HG03520 (cell line): ENCODE results near the gene PHACTR4.
"Not testable (repeated sequence)": the region's sequence is repeated elsewhere in the genome, so short reads cannot be mapped to it uniquely, and the experiment has no call there.

ENCODE experiments used
- ATAC-seq: cut with Tn5 transposase; IDR thresholded peaks from one replicate; pipeline ENCODE4 v1.9.1; 2021; ENCODE audit warnings: mild to moderate bottlenecking, moderate library complexity; ENCODE audit not compliant: unreplicated experiment

PHACTR4 gene

DNA sequence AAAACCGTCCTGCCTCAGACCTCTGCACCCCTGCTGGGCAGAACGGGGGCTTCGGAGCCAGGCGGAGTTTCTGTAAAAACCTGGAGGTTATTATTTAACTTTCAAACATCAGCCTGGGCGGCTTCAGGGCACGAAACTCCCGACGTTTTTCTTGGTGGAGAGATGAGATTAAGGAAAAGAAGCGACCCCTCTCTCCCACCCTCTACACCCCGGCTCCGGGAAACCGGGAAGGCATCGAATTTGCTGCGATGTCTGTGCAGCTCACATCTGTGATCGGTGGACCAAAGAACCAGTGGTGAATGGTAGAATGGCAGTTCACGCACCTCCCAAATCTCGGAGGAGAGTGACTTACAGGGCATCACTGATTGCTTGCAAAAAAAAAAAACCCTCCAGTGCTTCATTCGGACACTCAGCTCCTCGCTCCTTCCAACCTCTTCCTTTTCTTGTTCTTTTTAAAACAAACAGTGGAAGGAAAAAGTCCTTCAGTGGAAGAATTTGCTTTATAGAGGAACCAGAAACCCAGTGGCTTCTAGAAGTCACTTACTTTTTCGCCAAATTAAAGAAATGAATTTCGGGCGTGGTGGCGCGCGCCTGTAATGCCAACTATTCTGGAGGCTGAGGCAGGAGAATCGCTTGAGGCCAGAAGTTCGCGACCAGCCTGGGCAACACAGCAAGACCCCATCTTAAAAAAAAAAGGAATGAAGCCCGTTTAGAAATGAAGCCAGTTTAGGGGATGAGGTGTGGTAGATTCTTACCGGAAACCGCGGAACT, 884 bp downstream of the PHACTR4 start:
- ATAC-seq = no peak

DNA sequence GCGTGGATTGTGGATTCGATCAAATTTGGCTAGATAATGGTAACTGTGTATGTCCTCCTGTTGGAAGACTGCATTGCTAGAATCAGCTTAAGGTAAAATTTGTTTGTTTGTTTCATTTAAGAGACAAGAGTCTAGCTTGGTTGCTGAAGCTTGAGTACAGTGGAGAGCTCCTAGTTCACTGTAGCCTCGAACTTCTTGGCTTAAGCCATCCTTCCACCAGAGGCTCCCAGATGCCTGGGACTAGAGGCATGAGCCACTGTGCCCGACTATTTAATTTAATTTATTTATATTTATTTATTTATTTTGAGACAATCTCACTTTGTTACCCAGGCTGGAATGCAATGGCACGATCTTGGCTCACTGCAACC, 1.5 kb downstream of the PHACTR4 start:
- ATAC-seq = no peak

DNA sequence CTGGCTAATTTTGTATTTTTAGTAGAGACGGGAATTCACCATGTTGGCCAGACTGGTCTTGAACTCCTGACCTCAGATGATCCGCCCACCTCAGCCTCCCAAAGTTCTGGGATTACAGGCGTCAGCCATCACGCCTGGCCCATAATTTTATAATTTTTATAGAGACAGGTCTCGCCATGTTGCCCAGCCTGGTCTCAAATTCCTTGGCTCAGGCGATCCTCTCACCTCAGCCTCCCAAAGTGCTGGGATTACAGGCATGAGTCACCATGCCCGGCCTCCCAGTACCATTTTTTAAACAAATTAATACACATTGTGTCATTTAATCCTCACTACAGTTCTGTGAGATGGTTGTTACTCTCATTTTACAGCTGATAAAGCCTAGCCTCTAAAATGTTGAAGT, 3.9 kb downstream of the PHACTR4 start:
- not testable (repeated sequence) for ATAC-seq

DNA sequence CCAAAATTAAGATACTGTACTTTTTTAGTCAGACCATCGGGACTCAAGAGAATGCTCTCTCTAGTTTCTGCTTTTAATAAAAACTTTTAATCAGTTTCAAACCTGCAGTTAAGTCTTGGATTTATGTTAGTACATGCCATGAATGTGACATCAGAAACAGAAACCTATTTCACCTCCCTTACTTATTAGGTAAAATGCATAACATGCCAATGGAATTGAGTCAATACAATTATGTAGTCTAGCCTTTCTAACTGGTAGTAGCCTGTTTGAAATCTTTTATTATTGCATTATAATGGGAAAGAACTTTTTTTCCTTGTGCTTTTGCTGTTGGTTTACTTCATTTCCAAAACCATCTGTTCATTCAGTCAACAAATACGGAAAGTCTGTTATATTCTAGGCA, 4.8 kb downstream of the PHACTR4 start:
- ATAC-seq = no peak

DNA sequence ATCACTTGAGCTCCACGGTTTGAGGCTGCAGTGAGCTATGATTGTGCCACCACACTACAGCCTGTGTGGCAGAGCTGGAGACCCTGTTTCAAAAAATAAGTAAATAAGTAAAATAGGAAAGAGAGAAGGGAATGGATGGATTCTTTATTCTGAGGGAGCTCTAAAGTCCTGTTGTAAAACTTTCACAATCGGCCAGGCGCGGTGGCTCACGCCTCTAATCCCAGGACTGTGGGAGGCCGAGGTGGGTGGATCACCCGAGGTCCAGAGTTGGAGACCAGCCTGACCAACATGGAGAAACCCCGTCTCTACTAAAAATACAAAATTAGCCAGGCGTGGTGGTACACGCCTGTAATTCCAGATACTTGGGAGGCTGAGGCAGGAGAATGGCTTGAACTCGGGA, 6.1 kb downstream of the PHACTR4 start:
- ATAC-seq = not testable (repeated sequence)

DNA sequence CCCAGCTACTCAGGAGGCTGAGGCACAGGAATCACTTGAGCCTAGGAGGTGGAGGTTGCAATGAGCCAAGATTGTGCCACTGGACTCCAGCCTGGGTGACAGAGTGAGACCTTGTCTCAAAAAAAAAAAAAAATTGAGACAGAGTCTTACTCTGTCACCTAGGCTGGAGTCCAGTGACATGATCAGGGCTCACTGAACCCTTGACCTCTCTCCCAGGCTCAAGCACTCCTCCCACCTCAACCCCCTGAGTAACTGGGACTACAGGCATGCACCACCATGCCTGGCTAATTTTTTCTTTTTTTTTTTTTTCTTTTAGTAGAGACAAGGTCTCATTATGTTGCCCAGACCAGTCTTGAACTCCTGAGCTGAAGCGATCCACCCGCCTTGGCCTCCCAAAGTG, 6.7 kb downstream of the PHACTR4 start:
- not testable (repeated sequence) for ATAC-seq

DNA sequence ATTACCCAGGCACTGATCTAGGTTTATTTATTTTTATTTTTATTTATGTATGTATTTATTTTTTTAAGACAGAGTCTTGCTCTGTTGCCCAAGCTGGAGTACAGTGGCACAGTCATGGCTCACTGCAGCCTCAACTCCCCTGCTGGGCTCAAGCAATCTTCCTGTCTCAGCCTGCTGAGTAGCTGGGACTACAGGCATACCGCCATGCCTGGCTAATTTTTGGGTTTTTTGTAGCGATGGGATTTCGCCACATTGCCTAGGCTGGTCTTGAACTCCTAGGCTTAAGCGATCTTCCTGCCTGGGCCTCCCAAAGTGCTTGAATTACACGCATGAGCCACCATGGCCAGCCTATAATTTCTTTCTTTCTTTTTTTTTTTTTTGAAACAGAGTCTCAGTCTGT, 9.4 kb downstream of the PHACTR4 start:
- ATAC-seq = no peak

DNA sequence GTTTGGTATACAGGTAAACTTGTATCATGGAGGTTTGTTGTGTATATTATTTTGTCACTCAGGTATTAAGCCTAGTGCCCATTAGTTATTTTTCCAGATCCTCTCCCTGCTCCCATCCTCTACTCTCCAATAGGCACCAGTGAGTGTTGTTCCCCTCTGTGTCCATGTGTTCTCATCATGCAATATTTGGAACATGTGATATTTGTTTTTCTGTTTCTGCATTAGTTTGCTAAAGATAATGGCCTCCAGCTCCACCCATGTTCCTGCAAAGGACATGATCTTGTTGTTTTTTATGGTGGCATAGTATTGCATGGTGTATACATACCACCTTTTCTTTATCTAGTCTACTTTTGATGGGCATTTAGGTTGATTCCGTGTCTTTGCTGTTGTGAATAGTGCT, 10.9 kb downstream of the PHACTR4 start:
- ATAC-seq = no peak

DNA sequence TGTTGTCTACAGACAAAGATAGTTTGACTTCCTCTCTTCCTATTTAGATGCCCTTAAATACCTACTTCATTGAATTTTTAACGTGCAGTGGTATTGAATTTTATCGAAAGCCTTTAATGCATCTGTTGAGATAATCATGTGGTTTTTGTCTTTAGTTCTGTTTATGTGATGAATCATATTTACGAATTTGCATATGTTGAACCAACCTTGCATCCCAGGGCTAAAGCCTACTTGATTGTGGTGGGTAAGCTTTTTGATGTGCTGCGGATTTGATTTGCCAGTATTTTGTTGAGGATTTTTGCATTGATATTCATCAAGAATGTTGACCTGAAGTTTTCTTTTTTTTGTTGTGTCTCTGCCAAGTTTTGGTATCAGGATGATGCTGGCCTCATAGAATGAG, 14.2 kb downstream of the PHACTR4 start:
- ATAC-seq = not testable (repeated sequence)

DNA sequence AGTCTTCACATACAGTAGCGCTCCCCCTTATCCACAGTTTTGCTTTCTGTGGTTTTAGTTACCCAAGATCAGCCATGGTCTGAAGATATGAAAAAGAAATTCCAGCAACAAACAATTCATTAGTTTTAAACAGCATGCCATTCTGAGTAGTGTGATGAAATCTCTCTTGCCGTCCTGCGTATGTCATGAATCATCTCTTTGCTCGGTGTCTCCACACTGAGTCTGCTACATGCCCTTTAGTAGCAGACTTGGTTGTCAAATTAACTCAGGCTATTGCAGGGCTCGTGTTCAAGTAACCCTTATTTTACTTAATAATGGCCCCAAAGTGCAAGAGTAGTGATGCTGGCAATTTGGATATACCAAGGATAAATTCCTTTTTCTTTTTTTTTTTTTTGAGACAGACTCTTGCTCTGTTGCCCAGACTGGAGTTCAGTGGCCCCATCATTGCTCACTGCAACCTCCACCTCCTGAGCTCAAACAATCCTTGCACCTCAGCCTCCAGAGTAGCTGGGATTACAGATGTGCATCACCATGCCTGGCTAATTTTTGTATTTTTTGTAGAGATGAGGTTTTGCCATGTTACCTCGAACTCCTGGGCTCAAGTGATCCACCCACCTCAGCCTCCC, 22.6 kb downstream of the PHACTR4 start:
- ATAC-seq = no peak

DNA sequence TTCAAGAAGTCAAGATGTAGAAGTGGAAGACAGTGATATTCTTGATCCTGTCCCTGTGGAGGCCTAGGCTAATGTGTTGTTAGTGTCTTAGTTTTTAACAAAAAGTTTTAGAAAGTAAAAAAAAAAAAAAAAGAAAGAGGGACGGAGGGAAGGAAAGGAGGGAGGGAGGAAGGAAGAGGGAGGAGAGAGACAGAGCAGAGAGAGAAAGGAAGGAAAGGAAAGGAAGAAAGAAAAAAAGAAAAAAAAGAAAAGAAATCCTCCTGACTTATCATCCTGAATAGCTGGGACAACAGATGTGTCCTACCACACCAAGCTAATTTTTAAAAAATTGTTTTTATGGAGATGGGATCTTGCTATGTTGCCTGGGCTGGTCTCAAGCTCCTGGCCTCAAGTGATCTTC, 24.6 kb downstream of the PHACTR4 start:
- no peak for ATAC-seq

DNA sequence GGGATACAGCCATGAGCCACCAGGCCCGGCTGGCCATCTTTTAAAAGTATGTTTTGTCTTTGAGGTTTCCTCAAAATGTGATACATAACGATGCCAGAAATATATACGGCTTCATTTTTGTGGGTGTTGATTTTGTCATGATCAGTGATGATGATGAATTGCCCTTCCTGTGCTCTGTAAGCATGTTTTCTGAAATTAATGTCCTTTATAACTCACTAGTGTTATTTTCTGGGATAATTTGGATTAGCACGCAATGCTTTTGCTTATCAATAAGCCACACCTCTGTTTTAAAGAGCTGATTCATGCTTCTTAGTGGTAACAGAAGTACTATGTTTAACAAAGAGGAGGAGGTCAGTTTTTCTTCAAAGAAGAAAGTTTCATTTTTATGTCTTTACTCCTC, 25.6 kb downstream of the PHACTR4 start:
- no peak for ATAC-seq

DNA sequence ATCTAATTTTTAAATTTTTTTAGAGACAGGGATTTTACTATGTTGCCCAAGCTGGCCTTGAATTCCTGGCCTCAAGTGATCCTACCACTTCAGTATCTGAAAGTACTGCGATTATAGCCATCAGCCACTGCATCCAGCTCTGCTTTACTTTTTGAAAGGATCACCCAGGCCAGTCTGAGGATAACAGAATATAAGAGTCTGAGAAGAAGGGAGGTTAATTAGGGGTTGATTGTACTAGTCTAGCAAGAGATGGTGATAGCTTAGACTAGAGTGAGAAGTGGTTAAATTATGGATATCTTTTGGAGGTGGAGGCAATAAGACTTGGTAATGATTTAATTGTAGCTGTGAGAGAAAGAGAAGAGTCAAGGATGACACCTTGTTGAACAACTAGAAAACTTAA, 32.2 kb downstream of the PHACTR4 start:
- ATAC-seq = no peak

DNA sequence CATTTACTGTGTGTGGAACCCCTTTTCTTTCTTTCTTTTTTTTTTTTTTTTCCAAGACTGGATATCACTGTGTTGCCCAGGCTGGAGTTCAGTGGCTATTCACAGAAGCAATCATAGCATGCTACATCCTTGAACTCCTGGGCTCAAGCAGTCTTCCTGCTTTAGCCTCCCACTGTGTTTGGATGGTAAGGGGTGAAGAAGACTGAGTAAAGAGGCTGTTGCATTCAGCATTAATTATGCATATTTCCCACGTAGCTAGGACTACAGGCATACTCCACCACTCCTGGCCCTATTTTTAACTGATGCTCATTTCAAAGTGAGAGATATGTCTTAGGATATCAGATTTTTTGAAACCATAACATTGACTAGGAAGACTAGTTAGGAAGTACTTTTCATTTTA, 39.5 kb downstream of the PHACTR4 start:
- ATAC-seq = no peak

DNA sequence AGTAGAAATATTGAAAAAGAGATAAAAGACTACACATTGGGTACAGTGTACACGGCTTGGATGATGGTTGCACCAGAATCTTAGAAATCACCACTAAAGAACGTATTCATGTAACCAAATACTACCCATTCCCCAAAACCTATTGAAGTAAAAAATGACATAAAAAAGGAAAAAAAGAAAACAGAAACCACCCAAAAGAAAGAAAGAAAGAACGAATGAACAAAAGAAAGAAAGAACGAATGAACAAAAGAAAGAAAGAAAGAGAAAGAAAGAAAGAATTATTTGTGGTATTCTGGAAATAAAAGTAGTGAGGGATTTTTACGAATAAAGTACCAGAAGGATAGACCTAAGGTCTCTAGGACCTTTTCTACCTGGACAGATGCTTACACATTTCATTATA, 42.1 kb downstream of the PHACTR4 start:
- no peak for ATAC-seq

DNA sequence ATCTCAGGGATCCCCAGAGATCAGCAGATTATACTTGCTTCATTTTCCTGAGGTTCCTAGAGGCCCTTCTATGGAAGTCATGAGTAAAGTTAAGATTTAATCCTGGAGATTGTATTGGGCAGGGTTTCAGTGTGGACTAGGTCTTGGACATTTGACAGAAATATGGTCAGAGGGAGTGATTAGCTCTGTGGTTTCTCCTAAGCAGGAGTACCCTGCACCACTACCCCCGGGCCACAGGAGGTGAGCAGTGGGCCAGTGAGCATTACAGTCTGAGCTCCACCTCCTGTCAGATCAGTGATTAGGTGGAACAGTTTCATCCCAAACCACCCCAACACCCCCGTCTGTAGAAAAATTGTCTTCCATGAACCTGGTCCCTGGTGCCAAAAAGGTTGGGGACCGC, 43.2 kb downstream of the PHACTR4 start:
- ATAC-seq = no peak

DNA sequence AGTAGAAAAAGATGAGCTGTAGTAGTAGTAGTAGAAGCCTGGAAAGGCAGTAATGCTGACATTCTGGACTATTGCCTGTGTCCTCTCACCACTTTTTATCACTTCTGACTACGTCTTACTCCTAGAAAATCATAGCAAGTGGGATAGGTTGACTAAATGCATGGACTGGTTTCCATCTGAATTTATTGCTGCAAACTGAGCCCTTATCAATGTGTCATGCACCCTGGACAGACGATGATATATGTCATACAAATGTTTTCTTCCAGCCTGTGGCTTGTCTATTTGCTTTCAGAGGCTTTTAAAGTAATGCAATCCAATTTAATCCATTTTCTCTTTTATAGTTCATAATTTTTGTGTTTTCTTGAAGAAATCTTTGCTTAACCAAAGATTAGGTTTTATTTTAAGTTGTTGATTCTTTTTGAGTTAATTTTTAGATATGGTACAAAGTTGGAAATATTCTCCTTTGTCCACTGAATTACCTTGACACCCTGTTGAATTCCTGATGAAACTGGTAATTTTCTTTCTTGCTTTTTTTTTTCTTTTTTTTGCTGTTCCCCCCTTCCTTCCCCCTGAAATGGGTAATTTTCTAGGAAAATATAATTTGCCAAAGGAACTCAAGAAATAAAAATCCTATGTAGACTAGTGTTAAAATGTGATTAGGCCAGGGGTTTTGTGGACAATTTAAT, 47.1 kb downstream of the PHACTR4 start:
- ATAC-seq = no peak

DNA sequence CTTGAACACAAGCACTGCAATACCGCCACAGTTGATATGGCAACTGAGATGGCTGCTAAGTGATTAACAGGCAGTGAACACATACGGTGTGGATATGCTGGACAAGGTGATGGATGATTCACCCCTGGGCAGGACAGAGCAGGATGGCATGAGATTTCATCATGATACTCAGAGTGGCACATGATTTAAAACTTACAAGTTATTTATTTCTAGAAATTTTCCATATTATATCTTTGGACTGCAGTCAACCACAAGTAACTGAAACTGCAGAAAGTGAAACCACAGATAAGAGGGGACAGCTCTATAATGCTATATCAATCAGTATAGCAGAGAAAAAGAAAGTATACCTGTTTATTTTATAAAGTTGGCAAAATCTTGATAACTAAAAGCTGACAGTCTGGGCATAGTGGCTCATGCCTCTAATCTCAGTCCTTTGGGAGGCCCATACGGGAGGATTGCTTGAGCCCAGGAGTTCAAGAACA, 47.9 kb downstream of the PHACTR4 start:
- ATAC-seq = no peak

DNA sequence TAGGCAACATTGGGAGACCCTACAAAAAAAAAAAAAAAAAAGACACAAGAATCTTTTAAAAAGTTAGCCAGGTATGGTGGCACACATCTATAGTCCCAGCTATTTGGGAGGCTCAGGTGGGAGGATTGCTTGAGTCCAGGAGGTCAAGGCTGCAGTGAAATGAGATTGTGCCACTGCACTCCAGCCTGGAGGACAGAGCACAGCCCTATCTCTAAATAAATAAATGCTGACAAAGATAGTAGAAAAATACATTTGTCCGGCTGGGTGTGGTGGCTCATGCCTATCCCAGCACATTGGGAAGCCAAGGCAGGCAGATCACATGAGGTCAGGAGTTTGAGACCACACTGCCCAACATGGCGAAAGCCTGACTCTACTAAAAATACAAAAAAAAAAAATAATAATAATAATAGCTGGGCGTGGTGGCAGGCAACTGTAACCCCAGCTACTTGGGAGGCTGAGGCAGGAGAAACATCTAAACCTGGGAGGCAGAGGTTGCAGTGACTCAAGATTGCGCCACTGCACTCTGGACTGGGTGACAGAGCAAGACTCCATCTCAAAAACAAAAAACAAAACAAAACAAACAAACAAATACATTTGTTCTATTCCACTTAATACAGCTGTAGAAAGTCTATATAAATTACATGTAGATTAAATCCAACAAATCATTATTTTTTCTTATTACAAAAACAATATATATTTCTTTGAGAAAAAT, 48.5 kb downstream of the PHACTR4 start:
- no peak for ATAC-seq

DNA sequence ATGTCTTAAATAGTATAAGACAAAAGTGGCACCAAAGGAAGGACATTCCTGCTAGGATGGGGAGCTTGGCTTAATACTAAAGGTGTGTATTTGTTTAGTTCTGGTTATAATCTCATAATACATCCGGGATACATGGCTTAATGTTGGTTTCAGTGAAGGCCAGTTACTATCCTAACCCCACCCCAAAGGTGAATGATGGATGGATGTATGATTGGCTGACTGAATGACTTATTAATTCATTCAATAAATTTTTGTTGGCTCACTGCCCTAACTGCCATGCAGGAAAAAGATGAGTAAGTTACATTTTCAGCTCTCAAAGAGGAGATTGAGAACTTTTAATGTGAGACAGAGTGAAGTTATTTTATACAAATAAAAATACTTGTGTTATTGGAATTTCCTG, 52.2 kb downstream of the PHACTR4 start:
- ATAC-seq = no peak

DNA sequence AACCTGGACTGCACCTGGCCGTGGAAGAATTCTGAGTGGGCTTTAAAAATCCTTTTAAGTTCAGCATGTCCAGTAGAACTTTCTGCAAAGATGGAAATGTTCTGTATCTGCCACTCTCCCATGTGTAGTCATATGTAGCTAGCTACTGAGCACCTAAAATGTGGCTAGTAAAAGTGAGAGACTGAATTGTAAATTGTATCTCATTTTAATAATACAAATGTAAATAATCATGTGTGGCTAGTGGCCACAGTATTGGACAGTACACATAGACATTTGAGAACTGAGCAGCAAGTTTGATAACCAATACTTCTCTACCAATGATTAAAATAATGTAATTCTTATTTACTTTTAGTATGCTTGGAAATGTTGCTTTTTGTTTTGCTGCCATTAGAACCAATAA, 57.3 kb downstream of the PHACTR4 start:
- ATAC-seq = no peak
